Caco-2 (cell line): Measurements from ENCODE around the gene IL10. TPM values are rescaled to one million over a fixed set of nuclear protein-coding genes. Genes with fewer than 3 reads are reported as not detected.
A peak's percentile ranks its signal among the peaks of the same experiment; 100 is the strongest.

Source experiments
- BruUV-seq: library from RNA; stranded (reverse); fragments of 400-500 nt; replicated peaks from 2 replicates; lab custom pipeline; 2021; lab: Mats Ljungman, UMichigan
- CTCF ChIA-PET: fragments of 300-600 bp; sonication (Branson Sonifier 250); formaldehyde crosslinking; loops from one replicate; lab custom pipeline; 2022; ENCODE audit warnings: antibody characterized with exemption; lab: Charles Lee
- POLR2A ChIA-PET: fragments of 300-600 bp; sonication (Branson Sonifier 250); formaldehyde crosslinking; loops from one replicate; lab custom pipeline; 2022; ENCODE audit warnings: antibody characterized with exemption; lab: Charles Lee
- DNase-seq, 2 experiments: peaks; one replicate each; pipeline versions ENCODE4 v3.0.0 to v3.0.0-alpha.2; 2020 to 2022
- H3K27me3 ChIP-seq: replicated peaks from 2 replicates; pipeline ENCODE4 v1.6.0; 2011; ENCODE audit warnings: low read length; ENCODE audit not compliant: control insufficient read depth, insufficient read depth
- H3K36me3 ChIP-seq: 2 replicates; pipeline ENCODE4 v1.5.1; 2011; ENCODE audit warnings: low read length; ENCODE audit not compliant: control insufficient read depth, insufficient read depth
- H3K4me1 ChIP-seq: fragments of 250-450 bp; sonication (Bioruptor Pico); 2 replicates; pipeline ENCODE4 v1.5.1; 2020; ENCODE audit warnings: mild to moderate bottlenecking
- H3K4me3 ChIP-seq: 2 replicates; pipeline ENCODE4 v1.5.1; 2011; ENCODE audit warnings: low read depth, mild to moderate bottlenecking, control low read depth, low read length
- H3K9me3 ChIP-seq: fragments of 250-450 bp; sonication (Bioruptor Pico); 2 replicates; pipeline ENCODE4 v1.5.1; 2020; ENCODE audit warnings: mild to moderate bottlenecking, moderate library complexity
- H3K27ac Mint-ChIP-seq: one replicate; pipeline ENCODE4 v1.8.0; 2022; ENCODE audit warnings: mixed read lengths; ENCODE audit not compliant: unreplicated experiment
- H3K27me3 Mint-ChIP-seq: one replicate; pipeline ENCODE4 v1.8.0; 2022; ENCODE audit warnings: mixed read lengths; ENCODE audit not compliant: insufficient read depth, unreplicated experiment
- H3K36me3 Mint-ChIP-seq: one replicate; pipeline ENCODE4 v1.8.0; 2022; ENCODE audit warnings: mild to moderate bottlenecking, mixed read lengths; ENCODE audit not compliant: insufficient read depth, unreplicated experiment
- H3K4me1 Mint-ChIP-seq: one replicate; pipeline ENCODE4 v1.8.0; 2022; ENCODE audit warnings: low read depth, mixed read lengths; ENCODE audit not compliant: unreplicated experiment
- H3K4me3 Mint-ChIP-seq: one replicate; pipeline ENCODE4 v1.8.0; 2022; ENCODE audit warnings: mild to moderate bottlenecking, moderate library complexity, mixed read lengths; ENCODE audit not compliant: unreplicated experiment
- H3K9me3 Mint-ChIP-seq: one replicate; pipeline ENCODE4 v1.8.0; 2022; ENCODE audit warnings: mixed read lengths; ENCODE audit not compliant: unreplicated experiment
- CTCF ChIP-seq, 2 experiments: fragments of 200-600 bp in 1 of 2; IDR thresholded peaks; 1 replicate in 1 of 2; 2 replicates in 1 of 2; pipeline versions ENCODE4 v1.5.1 to v1.8.0; 2011 to 2022; ENCODE audit warnings: antibody characterized with exemption in 1 of 2, control low read depth in 1 of 2, inconsistent platforms in 1 of 2, low read depth in 1 of 2, low read length in 1 of 2, mild to moderate bottlenecking in 1 of 2, moderate library complexity in 1 of 2; ENCODE audit not compliant: insufficient read depth in 1 of 2, severe bottlenecking in 1 of 2, unreplicated experiment in 1 of 2
- intact Hi-C: fragments of 100-400 bp; cut with micrococcal nuclease; formaldehyde crosslinking; loops from one replicate; pipeline ENCODE4 v1.10.0; 2022; ENCODE audit not compliant: unreplicated experiment
- total RNA-seq: library from RNA; stranded (reverse); gene quantifications from 2 replicates; pipeline ENCODE4 v1.2.3, GENCODE V29; 2022

IL10 gene
- total RNA-seq, 1 experiment from 2014 or later: not detected

- no peaks in the 10 kb centered on the region for H3K36me3 Mint-ChIP-seq
- DNase-seq: peak; percentile 92 to 95
- Histone ChIP-seq H3K9me3 (no peaks in the 10 kb centered on the region), H3K4me1 (peaks cover 57% of the 10 kb centered on the region), H3K36me3 (no peaks in the 10 kb centered on the region), H3K27me3 (no peaks in the 10 kb centered on the region), H3K4me3 (no peak overlapping the region)
- TF ChIP-seq CTCF (IDR thresholded peaks at IDR 0.05; ENCODE audit: insufficient read depth in 1 of 2, low read depth in 1 of 2, low read length in 1 of 2, severe bottlenecking in 1 of 2, unreplicated experiment in 1 of 2): no peak
- peaks cover 13% of the 10 kb centered on the region for H3K4me1 Mint-ChIP-seq
- intact Hi-C loops: loop anchor here (1.0 kb wide), 1 partner anchor 25 kb away; no protein-coding TSS in a partner anchor
- H3K27ac Mint-ChIP-seq: peak overlapping the region; percentile 90
- BruUV-seq: no TSS peak
- POLR2A ChIA-PET: interaction anchor here (0.5 to 1.6 kb wide), 6 partner anchors 10 to 276 kb away, joined by 3 to 13 read pairs (median 4); partner anchors contain the start of gene EIF2D
- H3K27me3 Mint-ChIP-seq: no peaks in the 10 kb centered on the region
- H3K4me3 Mint-ChIP-seq: peak overlapping the region; percentile 58
- H3K9me3 Mint-ChIP-seq: no peaks in the 10 kb centered on the region
- CTCF ChIA-PET: interaction anchor here (0.5 to 1.2 kb wide), 6 partner anchors 10 to 206 kb away, joined by 3 to 11 read pairs (median 4); no protein-coding TSS in a partner anchor
Observed at GRCh38 chr1:206776229-206776628, 3.9 kb upstream of the IL10 start.

- TF ChIP-seq CTCF (IDR thresholded peaks at IDR 0.05; ENCODE audit: insufficient read depth in 1 of 2, low read depth in 1 of 2, low read length in 1 of 2, severe bottlenecking in 1 of 2, unreplicated experiment in 1 of 2): no peak
- peak overlapping the region; percentile 90 for H3K27ac Mint-ChIP-seq
- H3K4me1 Mint-ChIP-seq: peaks cover 22% of the 10 kb centered on the region
- no peaks in the 10 kb centered on the region for H3K9me3 ChIP-seq
- no peak overlapping the region for H3K4me3 ChIP-seq
- CTCF ChIA-PET: interaction anchor here (0.6 kb wide), 1 partner anchor 205 kb away, joined by 3 read pairs; no protein-coding TSS in a partner anchor
- H3K4me1 ChIP-seq: peaks cover 59% of the 10 kb centered on the region
- POLR2A ChIA-PET: no interaction called here
- no peaks in the 10 kb centered on the region for H3K9me3 Mint-ChIP-seq
- no peak overlapping the region for H3K4me3 Mint-ChIP-seq
- BruUV-seq: no TSS peak
- H3K27me3 Mint-ChIP-seq: no peaks in the 10 kb centered on the region
- no peak for DNase-seq
- no peaks in the 10 kb centered on the region for H3K36me3 Mint-ChIP-seq
- no peaks in the 10 kb centered on the region for H3K27me3 ChIP-seq
- H3K36me3 ChIP-seq: no peaks in the 10 kb centered on the region
- intact Hi-C loops: loop anchor here (1.0 kb wide), 1 partner anchor 8 kb away; no protein-coding TSS in a partner anchor
Observed at GRCh38 chr1:206774093-206774492, 1.8 kb upstream of the IL10 start.

- Histone ChIP-seq H3K9me3 (no peaks in the 10 kb centered on the region), H3K36me3 (no peaks in the 10 kb centered on the region), H3K27me3 (no peaks in the 10 kb centered on the region), H3K4me1 (peaks cover 52% of the 10 kb centered on the region), H3K4me3 (no peak overlapping the region)
- Mint-ChIP-seq H3K4me1 (peaks cover 28% of the 10 kb centered on the region), H3K36me3 (no peaks in the 10 kb centered on the region), H3K9me3 (no peaks in the 10 kb centered on the region), H3K27ac (no peak overlapping the region), H3K27me3 (no peaks in the 10 kb centered on the region), H3K4me3 (no peak overlapping the region)
- BruUV-seq: no TSS peak
- TF ChIP-seq CTCF (IDR thresholded peaks at IDR 0.05; ENCODE audit: insufficient read depth in 1 of 2, low read depth in 1 of 2, low read length in 1 of 2, severe bottlenecking in 1 of 2, unreplicated experiment in 1 of 2): no peak
- DNase-seq: no peak
- ChIA-PET POLR2A (no interaction called here), CTCF (interaction anchor here (1.0 kb wide), 1 partner anchor 161 kb away, joined by 3 read pairs; no protein-coding TSS in a partner anchor)
- intact Hi-C loops: no loop called here
Observed at GRCh38 chr1:206771338-206771692, 979 bp downstream of the IL10 start.
